Effector memory CD8-positive, alpha-beta T cell (primary cell): Measurements from ENCODE around the gene PLCB1.

ENCODE experiments used
- ATAC-seq: fragments of 150-1000 bp; cut with Tn5 transposase; replicated peaks from 2 replicates; pipeline ENCODE4 v1.10.0; 2021; ENCODE audit warnings: mild to moderate bottlenecking, moderate library complexity
- DNase-seq, 3 experiments: peaks; one replicate each; pipeline ENCODE4 v3.0.0; 2021
- H3K27ac Mint-ChIP-seq, 2 donors: one replicate each; pipeline ENCODE4 v1.8.0; 2022; ENCODE audit warnings: mild to moderate bottlenecking in 2 of 2, mixed read lengths in 2 of 2, moderate library complexity in 2 of 2
- H3K27me3 Mint-ChIP-seq, 2 donors: one replicate each; pipeline ENCODE4 v1.8.0; 2022; ENCODE audit warnings: mixed read lengths in 2 of 2
- H3K36me3 Mint-ChIP-seq: one replicate; pipeline ENCODE4 v1.8.0; 2022; ENCODE audit warnings: mild to moderate bottlenecking, moderate library complexity, mixed read lengths; ENCODE audit not compliant: insufficient read depth
- H3K4me1 Mint-ChIP-seq, 2 donors: one replicate each; pipeline ENCODE4 v1.8.0; 2022; ENCODE audit warnings: low read depth in 2 of 2, mixed read lengths in 2 of 2
- H3K4me3 Mint-ChIP-seq, 2 donors: one replicate each; pipeline ENCODE4 v1.8.0; 2022; ENCODE audit warnings: mild to moderate bottlenecking in 2 of 2, mixed read lengths in 2 of 2, moderate library complexity in 2 of 2
- H3K9me3 Mint-ChIP-seq, 2 donors: one replicate each; pipeline ENCODE4 v1.8.0; 2022; ENCODE audit warnings: mixed read lengths in 2 of 2

The PLCB1 gene

DNA sequence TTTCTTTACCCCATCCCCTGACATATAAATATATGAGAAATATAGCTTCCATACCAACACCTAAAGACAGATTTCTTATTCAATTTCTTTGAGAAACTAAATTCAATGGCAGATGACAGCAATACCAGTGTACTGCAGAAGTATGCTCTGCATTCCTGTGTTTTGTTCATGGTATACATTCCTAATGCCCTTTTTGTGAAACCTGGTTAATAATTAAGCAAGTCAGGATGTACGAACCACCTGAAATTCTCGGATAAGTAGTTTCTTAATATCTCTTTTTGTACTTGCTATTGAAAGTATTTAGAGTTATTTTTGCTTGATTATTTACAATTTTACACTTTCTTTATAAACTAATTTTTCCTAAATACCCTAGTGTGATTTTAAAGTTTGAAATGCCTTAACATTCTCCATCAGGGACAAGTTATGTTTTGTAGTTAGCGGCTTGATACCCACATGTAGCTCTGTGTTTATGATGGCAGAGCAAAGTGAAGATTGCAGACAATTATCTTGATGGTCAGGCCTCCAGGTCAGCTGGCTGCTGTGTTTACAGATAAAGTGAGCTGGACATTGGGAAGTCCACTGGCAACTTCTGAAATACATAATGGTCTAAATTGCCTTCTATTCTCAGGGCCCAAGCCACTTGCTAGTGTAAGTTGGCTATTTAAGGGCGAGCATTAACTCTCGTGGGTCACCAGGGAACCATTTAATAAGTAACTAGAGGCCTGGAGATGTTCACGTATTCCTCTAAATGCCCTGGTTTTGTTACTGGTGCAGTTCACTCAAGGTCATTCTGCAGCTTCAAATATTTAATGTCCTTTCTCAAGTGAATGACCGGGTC lies 58.2 kb downstream of the PLCB1 start:
- DNase-seq (no peak), ATAC-seq (no peak)
- Mint-ChIP-seq H3K4me1 (peaks cover 11 to 22% of the 10 kb centered on the region in 2 donors), H3K27ac (no peak overlapping the region), H3K27me3 (no peaks in the 10 kb centered on the region), H3K4me3 (no peak overlapping the region), H3K9me3 (peaks cover 0 to 3% of the 10 kb centered on the region in 2 donors), H3K36me3 (no peaks in the 10 kb centered on the region)

GRCh38 chr20:8194721-8195120 lies 62.7 kb downstream of the PLCB1 start:
- H3K4me1 Mint-ChIP-seq: peaks cover 5 to 6% of the 10 kb centered on the region in 2 donors
- ATAC-seq: no peak
- H3K27me3 Mint-ChIP-seq: no peaks in the 10 kb centered on the region
- no peak overlapping the region for H3K4me3 Mint-ChIP-seq
- H3K36me3 Mint-ChIP-seq: no peaks in the 10 kb centered on the region
- no peak for DNase-seq
- H3K9me3 Mint-ChIP-seq: peaks cover 0 to 3% of the 10 kb centered on the region in 2 donors
- H3K27ac Mint-ChIP-seq: no peak overlapping the region

GRCh38 chr20:8196096-8196495 lies 64.0 kb downstream of the PLCB1 start:
- ATAC-seq (no peak), DNase-seq (no peak)
- H3K4me3 Mint-ChIP-seq: no peak overlapping the region
- no peak overlapping the region for H3K27ac Mint-ChIP-seq
- H3K4me1 Mint-ChIP-seq: peaks cover 5 to 6% of the 10 kb centered on the region in 2 donors
- no peaks in the 10 kb centered on the region for H3K36me3 Mint-ChIP-seq
- peaks cover 0 to 3% of the 10 kb centered on the region in 2 donors for H3K9me3 Mint-ChIP-seq
- no peaks in the 10 kb centered on the region for H3K27me3 Mint-ChIP-seq

DNA sequence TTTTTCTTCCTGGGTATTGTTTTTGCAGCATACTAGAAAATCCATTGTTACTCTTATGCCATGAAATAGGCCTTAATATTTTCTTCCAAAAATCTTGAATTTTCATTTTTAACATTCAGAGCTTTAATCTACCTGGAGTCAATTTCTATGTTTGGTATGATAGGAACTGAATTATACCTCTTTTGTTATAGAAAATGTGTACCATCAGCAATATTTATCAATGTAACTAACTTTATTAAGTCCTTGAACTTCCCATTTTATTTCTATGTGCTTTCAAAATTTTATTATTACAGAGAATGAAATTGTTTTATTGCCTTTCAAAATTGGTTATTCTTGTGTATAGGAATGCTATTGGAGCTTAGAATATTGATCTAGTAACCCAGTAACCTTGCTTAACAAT lies 68.2 kb downstream of the PLCB1 start:
- H3K9me3 Mint-ChIP-seq: no peaks in the 10 kb centered on the region
- ATAC-seq: no peak
- H3K4me1 Mint-ChIP-seq: peaks cover 0 to 7% of the 10 kb centered on the region in 2 donors
- no peak overlapping the region for H3K4me3 Mint-ChIP-seq
- no peaks in the 10 kb centered on the region for H3K36me3 Mint-ChIP-seq
- no peaks in the 10 kb centered on the region for H3K27me3 Mint-ChIP-seq
- DNase-seq: no peak
- no peak overlapping the region for H3K27ac Mint-ChIP-seq

DNA sequence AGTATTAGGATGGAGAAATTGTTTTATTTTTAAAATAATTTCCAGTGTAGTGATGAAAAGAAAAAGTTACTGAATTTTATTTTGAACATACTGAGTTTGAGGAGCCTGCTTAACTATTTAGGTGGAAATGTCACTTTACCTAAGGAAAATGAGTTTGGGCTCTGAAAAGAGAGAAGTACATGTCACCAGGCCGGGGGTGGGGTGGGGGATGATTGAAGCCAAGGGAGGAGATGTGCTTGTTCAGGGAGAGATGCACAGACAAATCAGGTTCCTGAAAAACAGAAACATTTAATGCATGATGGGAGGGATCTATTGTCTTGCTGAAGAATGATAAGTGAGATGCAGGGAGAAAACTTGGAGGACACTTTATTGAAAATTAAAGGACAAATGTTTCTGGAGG lies 71.3 kb downstream of the PLCB1 start:
- H3K36me3 Mint-ChIP-seq: no peaks in the 10 kb centered on the region
- H3K27me3 Mint-ChIP-seq: no peaks in the 10 kb centered on the region
- no peak overlapping the region for H3K4me3 Mint-ChIP-seq
- H3K9me3 Mint-ChIP-seq: no peaks in the 10 kb centered on the region
- no peak overlapping the region for H3K27ac Mint-ChIP-seq
- peaks cover 5 to 8% of the 10 kb centered on the region in 2 donors for H3K4me1 Mint-ChIP-seq
- ATAC-seq (no peak), DNase-seq (no peak)

- DNase-seq (no peak), ATAC-seq (no peak)
- Mint-ChIP-seq H3K9me3 (no peaks in the 10 kb centered on the region), H3K27ac (no peak overlapping the region), H3K36me3 (no peaks in the 10 kb centered on the region), H3K27me3 (no peaks in the 10 kb centered on the region), H3K4me1 (peaks cover 12 to 15% of the 10 kb centered on the region in 2 donors), H3K4me3 (no peak overlapping the region)
Observed at GRCh38 chr20:8205996-8206395, 73.9 kb downstream of the PLCB1 start.

DNA sequence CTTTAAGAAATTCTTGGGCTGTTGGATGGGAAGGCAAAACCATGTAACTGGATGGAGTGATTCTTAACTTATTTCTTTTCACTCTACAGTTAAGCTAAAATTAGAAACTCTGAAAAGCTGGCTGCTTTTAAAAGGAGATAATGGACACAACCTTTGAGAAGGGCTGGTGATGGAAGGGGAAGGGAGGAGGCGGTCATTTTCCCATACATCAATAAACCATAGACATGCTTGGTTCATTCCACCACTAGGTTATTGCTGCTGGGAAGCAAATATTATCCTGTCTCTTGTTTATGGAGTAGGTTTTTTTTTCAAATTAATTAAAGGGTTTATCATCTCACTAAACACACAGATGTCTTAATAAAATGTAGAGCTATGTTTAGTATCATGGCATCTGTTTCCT lies 76.2 kb downstream of the PLCB1 start:
- Mint-ChIP-seq H3K4me1 (peaks cover 17 to 20% of the 10 kb centered on the region in 2 donors), H3K27me3 (no peaks in the 10 kb centered on the region), H3K4me3 (no peak overlapping the region), H3K36me3 (no peaks in the 10 kb centered on the region), H3K9me3 (no peaks in the 10 kb centered on the region), H3K27ac (peak overlapping the region; percentile 16 to 21)
- ATAC-seq: no peak
- no peak for DNase-seq

- DNase-seq (no peak), ATAC-seq (peak; percentile 21)
- Mint-ChIP-seq H3K27ac (peak overlapping the region in 1 of 2 donors; percentile 50), H3K4me1 (peaks cover 25 to 29% of the 10 kb centered on the region in 2 donors), H3K36me3 (no peaks in the 10 kb centered on the region), H3K4me3 (no peak overlapping the region), H3K9me3 (no peaks in the 10 kb centered on the region), H3K27me3 (no peaks in the 10 kb centered on the region)
Observed at GRCh38 chr20:8209061-8209460, 77.0 kb downstream of the PLCB1 start.

- Mint-ChIP-seq H3K27ac (peak overlapping the region in 1 of 2 donors; percentile 16), H3K36me3 (no peaks in the 10 kb centered on the region), H3K9me3 (no peaks in the 10 kb centered on the region), H3K27me3 (no peaks in the 10 kb centered on the region), H3K4me3 (no peak overlapping the region), H3K4me1 (peaks cover 32 to 36% of the 10 kb centered on the region in 2 donors)
- ATAC-seq (no peak), DNase-seq (no peak)
Observed at GRCh38 chr20:8210749-8211148, 78.7 kb downstream of the PLCB1 start.

- no peak for DNase-seq
- ATAC-seq: no peak
- H3K4me3 Mint-ChIP-seq: no peak overlapping the region
Observed at GRCh38 chr20:8212286-8212685, 80.2 kb downstream of the PLCB1 start.

GRCh38 chr20:8213270-8213669 lies 81.2 kb downstream of the PLCB1 start:
- Mint-ChIP-seq H3K9me3 (no peaks in the 10 kb centered on the region), H3K27ac (peak overlapping the region; percentile 90 to 91), H3K36me3 (peaks cover 2% of the 10 kb centered on the region), H3K4me3 (peak overlapping the region; percentile 77 to 78), H3K4me1 (peaks cover 33 to 46% of the 10 kb centered on the region in 2 donors), H3K27me3 (no peaks in the 10 kb centered on the region)
- DNase-seq (no peak), ATAC-seq (peak; percentile 16)

More at GRCh38 chr20:8212286-8212685, 80.2 kb downstream of the PLCB1 start:
- H3K4me1 Mint-ChIP-seq: peaks cover 37 to 41% of the 10 kb centered on the region in 2 donors
- H3K9me3 Mint-ChIP-seq: no peaks in the 10 kb centered on the region
- no peak overlapping the region for H3K27ac Mint-ChIP-seq
- H3K27me3 Mint-ChIP-seq: no peaks in the 10 kb centered on the region
- peaks cover 2% of the 10 kb centered on the region for H3K36me3 Mint-ChIP-seq

- no peak for DNase-seq
- Mint-ChIP-seq H3K27me3 (no peaks in the 10 kb centered on the region), H3K36me3 (peaks cover 2% of the 10 kb centered on the region), H3K4me3 (peak overlapping the region; percentile 77 to 78), H3K27ac (peak overlapping the region; percentile 90 to 91), H3K9me3 (no peaks in the 10 kb centered on the region), H3K4me1 (peaks cover 33 to 44% of the 10 kb centered on the region in 2 donors)
- ATAC-seq: peak; percentile 88
Observed at GRCh38 chr20:8213831-8214587, 81.9 kb downstream of the PLCB1 start.

- H3K4me1 Mint-ChIP-seq: peaks cover 31 to 44% of the 10 kb centered on the region in 2 donors
- ATAC-seq: no peak
- no peak for DNase-seq
- H3K36me3 Mint-ChIP-seq: peaks cover 2% of the 10 kb centered on the region
- H3K9me3 Mint-ChIP-seq: no peaks in the 10 kb centered on the region
- H3K4me3 Mint-ChIP-seq: no peak overlapping the region
- peak overlapping the region in 1 of 2 donors; percentile 91 for H3K27ac Mint-ChIP-seq
- H3K27me3 Mint-ChIP-seq: no peaks in the 10 kb centered on the region
Observed at GRCh38 chr20:8215361-8215781, 83.3 kb downstream of the PLCB1 start.
